Measurements from ENCODE around the gene IL15RA.
"Not testable (repeated sequence)": the region's sequence is repeated elsewhere in the genome, so short reads cannot be mapped to it uniquely, and the experiment has no call there.

- TF ChIP-seq, protein P1, sequence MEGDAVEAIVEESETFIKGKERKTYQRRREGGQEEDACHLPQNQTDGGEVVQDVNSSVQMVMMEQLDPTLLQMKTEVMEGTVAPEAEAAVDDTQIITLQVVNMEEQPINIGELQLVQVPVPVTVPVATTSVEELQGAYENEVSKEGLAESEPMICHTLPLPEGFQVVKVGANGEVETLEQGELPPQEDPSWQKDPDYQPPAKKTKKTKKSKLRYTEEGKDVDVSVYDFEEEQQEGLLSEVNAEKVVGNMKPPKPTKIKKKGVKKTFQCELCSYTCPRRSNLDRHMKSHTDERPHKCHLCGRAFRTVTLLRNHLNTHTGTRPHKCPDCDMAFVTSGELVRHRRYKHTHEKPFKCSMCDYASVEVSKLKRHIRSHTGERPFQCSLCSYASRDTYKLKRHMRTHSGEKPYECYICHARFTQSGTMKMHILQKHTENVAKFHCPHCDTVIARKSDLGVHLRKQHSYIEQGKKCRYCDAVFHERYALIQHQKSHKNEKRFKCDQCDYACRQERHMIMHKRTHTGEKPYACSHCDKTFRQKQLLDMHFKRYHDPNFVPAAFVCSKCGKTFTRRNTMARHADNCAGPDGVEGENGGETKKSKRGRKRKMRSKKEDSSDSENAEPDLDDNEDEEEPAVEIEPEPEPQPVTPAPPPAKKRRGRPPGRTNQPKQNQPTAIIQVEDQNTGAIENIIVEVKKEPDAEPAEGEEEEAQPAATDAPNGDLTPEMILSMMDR (IDR thresholded peaks at IDR 0.05), result not testable (repeated sequence)
- TF ChIP-seq POLR2A (IDR thresholded peaks at IDR 0.05), result not testable (repeated sequence)
Observed at GRCh38 chr10:6005161-6005804, 27.9 kb upstream of the IL15RA start.

Measured in adrenal gland (tissue), 5 donors.